Peyer's patch (tissue), 4 donors: ENCODE measurements around the gene TSPAN18.

ENCODE experiments used
- CTCF ChIP-seq, 6 experiments: fragments of 450-650 bp in 4 of 6; fragments of 200-600 bp in 2 of 6; sonication (generic) in 1 of 6; IDR thresholded peaks; one replicate each; pipeline ENCODE4 v1.5.1; 2017 to 2019; ENCODE audit warnings: antibody characterized with exemption in 6 of 6, mild to moderate bottlenecking in 3 of 6, moderate library complexity in 1 of 6
- POLR2A ChIP-seq, 2 donors: fragments of 450-650 bp; IDR thresholded peaks; one replicate each; pipeline ENCODE4 v1.5.1; 2017; ENCODE audit warnings: antibody characterized with exemption in 2 of 2, mild to moderate bottlenecking in 2 of 2, moderate library complexity in 2 of 2

- TF ChIP-seq CTCF (IDR thresholded peaks at IDR 0.05) = no peak
- TF ChIP-seq POLR2A (IDR thresholded peaks at IDR 0.05) = no peak
Measured at GRCh38 chr11:44940404-44940803, 213.6 kb downstream of the TSPAN18 start.
